Erythroblast (primary cell): ENCODE data around the gene AGT.

Experiments
- DNase-seq, 2 experiments: peaks; one replicate each; lab custom pipeline; 2025; lab: John Stamatoyannopoulos, UW
- GATA1 ChIP-seq: IDR thresholded peaks from 2 replicates; pipeline ENCODE4 v1.6.1; 2011; ENCODE audit warnings: low read depth, mild to moderate bottlenecking, control low read depth, low read length, moderate library complexity
- POLR2A ChIP-seq: IDR thresholded peaks from 2 replicates; pipeline ENCODE4 v1.6.1; 2011; ENCODE audit warnings: mild to moderate bottlenecking, low read length

The AGT gene

DNA sequence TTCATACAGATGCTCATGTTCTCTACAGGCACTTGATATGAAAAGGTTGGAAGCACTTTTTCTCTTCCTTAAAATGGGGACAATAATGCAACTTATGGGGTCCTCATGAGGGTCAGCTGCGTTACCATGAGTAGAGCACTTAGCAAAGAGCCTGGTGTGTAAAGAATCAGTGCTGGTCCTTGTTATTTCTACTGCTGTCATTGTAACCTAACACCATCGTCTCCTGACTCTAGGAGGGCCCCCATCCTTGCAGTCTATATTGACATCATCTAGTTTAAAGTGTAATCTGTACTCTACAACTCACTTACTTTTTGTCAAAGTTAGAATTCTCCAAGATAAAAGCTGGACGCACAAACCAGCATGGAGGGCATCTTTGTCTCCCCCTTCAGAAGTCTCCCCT lies 35.7 kb upstream of the AGT start:
- TF ChIP-seq GATA1, result no peak
- no peak for TF ChIP-seq POLR2A
- DNase-seq, result no peak

DNA sequence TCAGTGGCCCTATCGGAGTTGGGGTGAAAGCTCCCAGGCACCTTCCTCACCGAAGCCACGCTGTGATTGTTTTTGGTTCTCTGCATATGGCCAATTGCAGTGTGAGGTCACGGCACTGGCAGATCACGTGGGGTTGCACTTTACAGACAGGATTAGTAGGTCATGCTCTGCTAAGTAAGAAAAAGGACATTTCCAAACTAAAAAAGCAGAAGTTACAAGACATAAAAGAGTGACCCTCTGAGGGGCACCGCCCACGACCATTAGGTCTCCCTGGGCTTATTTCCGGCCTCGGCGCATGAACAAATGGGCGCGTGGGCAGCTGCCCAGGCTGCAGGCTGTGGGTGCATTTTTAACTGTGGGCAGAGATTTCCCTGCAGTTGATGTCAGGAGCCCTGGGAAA lies 35.2 kb upstream of the AGT start:
- TF ChIP-seq POLR2A, result no peak
- TF ChIP-seq GATA1, result no peak
- no peak for DNase-seq

DNA sequence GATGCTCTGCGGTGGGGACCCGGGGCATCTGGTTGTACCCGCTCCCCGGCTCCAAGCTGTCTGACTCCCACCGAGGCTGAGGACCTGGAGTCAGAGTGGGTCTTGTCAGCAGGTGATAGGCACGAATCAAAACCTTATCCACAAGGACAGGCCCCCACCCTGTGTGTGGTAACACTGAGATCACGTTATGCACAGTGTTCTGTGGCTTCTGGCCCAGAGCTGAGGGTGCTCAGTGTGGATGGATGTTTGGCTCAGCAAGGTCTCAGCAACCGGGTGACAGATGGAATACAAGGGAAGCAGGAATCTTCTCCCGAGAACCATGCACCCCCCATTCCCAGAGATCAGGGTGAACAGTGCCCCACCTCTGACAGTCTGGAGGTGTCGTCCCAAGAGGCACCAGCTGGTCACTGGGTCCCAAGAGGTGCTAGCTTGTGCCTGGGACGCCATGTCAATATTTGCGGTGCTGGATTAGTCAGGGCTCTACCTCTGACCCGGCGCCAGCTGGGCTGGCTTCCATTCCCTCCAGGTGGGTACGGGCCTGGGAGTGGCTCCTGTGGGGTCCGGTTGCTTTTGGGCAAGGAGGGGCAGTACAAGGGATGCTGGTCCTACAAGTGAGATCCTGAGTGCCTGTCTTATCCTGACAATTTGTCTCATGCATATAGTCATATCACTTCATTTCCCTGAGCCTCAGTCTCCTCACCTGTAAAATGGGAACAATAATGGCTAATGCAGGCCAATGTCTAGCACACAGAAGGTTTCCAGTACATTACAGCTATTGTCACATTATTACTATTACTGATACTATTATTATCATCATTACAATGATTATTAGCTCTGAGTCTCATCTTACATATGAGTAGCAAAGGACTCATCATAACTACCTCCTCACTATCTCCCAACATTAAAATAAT lies 34.2 kb upstream of the AGT start:
- TF ChIP-seq GATA1 (no peak), POLR2A (no peak)

DNA sequence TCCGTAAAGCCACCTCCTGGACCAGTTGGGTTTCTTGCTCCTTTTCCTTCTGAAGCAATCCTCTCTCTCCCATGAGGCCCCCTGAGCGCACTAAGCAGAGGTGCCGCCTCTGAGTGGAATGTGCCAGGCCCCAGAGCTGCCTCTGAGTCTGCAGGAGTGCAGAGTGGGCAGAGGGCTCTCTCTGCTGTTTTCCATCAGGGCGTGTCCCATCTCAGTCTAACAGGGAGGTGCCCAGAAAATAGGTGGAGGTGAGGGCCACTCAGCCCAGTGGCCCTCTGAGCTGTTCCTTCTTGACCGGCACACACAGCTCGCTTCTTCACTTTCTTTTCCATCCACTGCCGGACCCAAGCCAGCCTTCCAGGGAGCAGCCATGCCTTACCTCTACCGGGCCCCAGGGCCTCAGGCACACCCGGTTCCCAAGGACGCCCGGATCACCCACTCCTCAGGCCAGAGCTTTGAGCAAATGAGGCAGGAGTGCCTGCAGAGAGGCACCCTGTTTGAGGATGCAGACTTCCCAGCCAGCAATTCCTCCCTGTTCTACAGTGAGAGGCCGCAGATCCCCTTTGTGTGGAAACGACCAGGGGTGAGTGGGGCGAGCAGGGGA lies 33.3 kb upstream of the AGT start, which contains the start of gene CAPN9:
Gene CAPN9 (plus strand): TSS at position 262 of the 604 bp plus-strand sequence. CDS start 109 bp downstream, at position 371.
- TF ChIP-seq POLR2A (no peak), GATA1 (no peak)

More for the DNA sequence above, 34.2 kb upstream of the AGT start:
- no peak for DNase-seq

DNA sequence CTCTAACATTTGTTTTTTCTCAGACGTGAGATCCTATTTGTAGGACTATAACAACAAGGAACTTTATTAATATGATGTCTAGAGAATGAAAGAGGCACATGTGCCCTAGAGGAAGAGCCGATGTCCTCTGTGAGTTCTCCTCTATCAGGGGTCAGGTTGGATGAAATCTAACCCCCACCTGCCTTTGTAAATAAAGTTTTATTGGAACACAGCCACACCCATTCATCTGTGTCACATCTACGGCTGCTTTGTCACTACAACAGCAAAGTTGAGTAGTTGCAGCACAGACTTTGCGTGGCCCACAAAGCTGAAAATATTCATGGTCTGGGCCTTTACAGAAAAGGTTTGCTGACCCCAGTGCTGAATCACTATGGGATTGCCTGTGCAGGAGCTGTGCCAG lies 32.7 kb upstream of the AGT start:
- TF ChIP-seq POLR2A, result no peak
- TF ChIP-seq GATA1, result no peak
- no peak for DNase-seq

More for the DNA sequence above, 33.3 kb upstream of the AGT start, which contains the start of gene CAPN9:
- DNase-seq, result no peak

DNA sequence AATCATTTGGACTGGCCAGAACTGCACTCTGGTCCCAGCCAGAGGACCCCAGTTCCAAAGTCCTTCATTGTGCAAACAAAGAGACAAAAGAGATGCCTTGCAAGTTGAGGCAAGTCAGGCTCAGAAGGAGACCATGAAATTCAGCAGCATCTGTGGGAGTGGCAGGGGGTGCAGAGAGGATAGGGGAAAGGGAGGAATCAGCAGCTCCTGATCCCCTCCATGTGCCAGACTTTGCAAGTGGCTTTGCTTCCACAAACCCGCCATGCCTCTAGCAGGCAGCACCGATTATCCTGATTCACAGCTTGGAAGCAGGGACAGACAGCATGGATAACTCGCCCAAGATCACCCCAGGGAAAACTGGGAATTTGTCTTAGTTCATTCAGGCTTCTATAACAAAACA lies 31.1 kb upstream of the AGT start:
- no peak for TF ChIP-seq GATA1
- no peak for TF ChIP-seq POLR2A
- DNase-seq, result no peak

DNA sequence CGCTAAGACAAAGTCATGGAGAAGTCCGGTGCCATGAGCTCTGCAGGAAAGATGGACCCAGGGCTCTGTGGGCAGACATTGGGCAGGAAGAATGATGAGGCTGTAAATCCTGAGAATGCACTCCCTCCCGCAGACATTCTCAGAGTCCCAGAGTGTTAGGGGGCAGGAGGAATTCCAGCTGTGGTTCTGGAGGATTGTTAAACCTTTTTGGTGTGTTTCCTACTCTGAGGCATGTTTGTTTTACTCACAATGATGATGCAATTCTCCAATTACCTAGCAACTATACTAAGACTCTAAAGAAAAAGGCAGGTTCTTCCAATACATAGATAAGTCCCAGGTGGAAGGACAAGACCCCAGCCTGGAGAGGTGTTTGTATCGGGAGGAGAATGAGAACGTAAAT lies 30.5 kb upstream of the AGT start:
- no peak for DNase-seq
- no peak for TF ChIP-seq POLR2A
- no peak for TF ChIP-seq GATA1

DNA sequence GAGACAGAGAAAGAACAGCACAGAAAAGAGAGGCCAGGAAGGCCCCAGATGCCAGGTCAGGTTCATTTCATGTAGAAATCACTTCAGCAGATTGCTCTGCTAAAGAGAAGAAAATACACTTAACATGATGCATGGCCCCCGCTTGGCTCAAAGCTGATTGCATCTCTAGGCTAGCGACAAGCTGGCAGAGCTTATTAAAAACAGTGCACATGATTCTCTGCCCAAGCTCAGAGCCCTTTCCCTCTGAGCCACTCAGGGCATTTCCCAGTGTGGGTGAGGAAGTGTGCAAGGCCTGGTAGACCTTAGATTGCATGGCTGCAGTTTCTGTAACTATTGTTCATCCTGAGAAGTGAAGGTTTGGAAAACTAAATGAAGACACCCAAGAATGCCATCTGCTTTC lies 30.0 kb upstream of the AGT start:
- TF ChIP-seq POLR2A (no peak), GATA1 (no peak)
- no peak for DNase-seq

DNA sequence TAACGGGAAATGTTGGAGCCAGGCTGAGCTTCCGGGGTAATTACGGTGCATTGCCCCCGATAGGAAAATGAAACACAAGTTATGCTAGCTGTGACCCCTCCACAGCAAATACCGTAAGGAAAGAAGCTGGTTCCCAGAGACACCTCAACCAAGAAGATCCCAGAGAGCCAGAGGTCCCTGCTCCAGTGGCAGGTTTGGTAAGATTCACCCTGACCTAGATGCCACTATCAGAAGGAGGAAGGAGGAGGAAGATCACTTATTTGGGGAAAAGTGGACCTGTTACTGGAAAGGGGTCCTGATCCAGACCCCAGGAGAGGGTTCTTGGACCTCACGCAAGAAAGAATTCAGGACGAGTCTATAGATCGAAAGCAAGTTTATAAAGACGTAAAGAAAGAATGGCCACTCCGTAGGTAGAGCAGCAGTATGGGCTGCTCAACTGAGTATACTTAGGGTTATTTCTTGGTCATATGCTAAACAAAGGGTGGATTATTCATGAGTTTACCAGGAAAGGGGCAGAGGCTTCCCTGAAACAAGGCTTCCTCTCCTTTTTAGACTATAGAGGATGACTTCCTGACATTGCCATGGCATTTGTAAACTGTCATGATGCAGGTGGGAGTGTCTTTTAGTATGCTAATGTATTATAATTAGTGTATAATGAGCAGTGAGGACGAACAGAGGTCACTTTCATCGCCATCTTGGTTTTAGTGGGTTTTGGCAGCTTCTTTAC lies 25.8 kb upstream of the AGT start:
- no peak for DNase-seq
- no peak for TF ChIP-seq POLR2A

DNA sequence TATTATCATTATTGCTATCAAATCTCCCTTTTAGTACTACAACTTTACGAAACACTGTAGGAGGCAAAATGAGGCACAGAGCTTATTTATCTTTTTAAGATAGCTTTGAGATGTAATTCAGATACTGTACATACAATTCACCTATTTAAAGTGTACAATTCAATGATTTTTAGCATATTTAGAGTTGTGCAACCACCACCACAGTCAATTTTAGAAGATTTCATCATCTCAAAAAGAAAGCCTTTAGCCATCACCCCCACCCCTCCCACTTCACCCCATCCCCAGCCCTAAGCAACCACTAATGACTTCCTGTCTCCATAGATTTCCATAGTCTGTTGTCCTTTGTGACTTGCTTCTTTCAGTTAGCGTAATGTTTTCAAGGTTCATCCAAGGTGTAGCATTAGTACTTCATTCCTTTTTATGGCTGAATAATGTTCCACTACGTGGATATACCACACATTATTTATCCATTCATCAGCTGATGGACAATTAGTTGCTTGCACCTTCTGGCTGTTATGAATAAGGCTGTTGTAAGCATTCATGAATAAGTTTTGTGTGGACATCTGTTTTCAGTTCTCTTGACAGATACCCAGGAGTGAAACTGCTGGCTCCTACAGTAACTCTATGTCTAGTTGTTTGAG lies 23.8 kb upstream of the AGT start:
- TF ChIP-seq GATA1, result no peak
- no peak for TF ChIP-seq POLR2A
- DNase-seq, result no peak

DNA sequence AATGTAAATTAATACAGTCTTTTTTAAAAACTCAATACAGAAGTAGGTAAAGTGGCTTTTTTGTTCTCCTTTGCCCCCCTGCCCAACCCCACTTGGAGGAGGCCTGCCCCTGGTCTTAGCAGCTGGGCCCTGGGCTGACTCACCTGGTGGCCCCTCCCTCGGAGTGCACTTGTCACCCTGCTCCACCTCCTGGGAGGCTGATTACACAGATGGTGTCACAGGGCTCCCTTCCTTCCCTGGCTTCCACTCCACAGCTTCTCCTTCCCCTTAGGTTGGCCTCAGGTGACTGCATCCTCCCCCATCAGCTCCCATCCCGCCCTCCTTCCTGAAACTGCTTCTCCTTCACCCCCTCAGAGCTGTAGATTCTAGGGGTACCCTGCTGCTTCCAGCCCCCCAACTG lies 21.5 kb upstream of the AGT start:
- no peak for DNase-seq
- TF ChIP-seq GATA1, result no peak
- no peak for TF ChIP-seq POLR2A

DNA sequence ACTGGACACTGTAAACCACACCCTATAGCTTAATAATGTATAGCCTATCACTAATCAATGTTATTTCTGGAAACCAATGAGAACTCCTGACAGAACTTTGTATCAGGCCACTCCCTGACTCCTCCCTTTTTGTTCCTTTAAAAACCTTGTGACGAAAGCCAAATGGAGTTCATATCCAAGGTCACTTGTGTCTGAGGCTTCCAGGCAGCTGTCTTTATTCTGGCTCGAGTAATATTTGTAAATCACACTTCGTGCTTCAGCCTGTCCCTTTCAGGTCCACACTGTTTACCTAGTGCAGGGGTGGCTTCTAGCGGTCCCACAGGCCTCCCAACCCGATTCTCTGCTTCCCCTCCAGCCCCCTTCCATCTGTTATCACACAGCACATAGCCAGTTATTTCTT lies 17.1 kb upstream of the AGT start:
- TF ChIP-seq POLR2A (no peak), GATA1 (no peak)
- no peak for DNase-seq

DNA sequence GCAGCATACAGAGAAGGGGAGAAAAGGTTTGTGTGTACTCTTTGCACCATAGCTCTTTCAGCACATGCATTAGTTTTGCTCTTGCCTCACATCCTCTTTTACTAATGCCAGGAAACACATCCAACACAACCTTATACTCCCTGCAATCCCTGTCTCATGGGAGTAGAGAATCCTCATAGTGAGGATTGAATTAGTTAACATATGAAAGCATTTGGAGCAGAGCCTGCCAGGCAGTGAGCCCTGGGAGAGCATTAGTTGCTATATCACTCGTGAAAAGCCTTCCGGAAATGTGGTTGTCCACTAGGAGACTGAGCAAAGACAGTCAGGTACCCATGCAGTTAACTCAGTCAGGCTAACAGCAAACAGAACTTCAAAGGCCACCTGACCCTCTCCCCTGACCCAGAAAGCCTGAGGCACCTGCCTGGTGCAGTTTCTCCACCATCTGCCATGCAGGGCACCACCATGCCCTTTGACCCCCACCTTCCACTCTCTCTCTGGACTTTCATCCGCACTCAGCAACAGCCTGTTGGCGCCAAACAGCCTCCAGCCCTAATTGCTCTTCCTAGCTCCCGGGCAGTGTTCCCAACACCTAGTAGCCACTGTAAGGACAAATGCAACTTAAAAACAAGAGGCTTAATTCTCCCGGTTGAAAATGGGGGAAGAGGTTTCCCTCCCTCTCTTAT lies 14.9 kb upstream of the AGT start:
- no peak for DNase-seq
- TF ChIP-seq POLR2A (no peak), GATA1 (no peak)
